Mesothelial cell of epicardium (in vitro differentiated cells): ENCODE data around the gene SYTL3. TPM values are rescaled to one million over a fixed set of nuclear protein-coding genes. Genes with fewer than 3 reads are reported as not detected.

Experiments used
- DNase-seq, 2 experiments: peaks; one replicate each; pipeline ENCODE4 v3.0.0; 2021; ENCODE audit warnings: low spot score in 2 of 2; ENCODE audit not compliant: unreplicated experiment in 2 of 2
- H3K27ac Mint-ChIP-seq: 2 replicates; pipeline ENCODE4 v1.8.0; 2021; ENCODE audit warnings: mixed read lengths
- H3K27me3 Mint-ChIP-seq: 2 replicates; pipeline ENCODE4 v1.8.0; 2021; ENCODE audit warnings: low read depth, mixed read lengths
- H3K36me3 Mint-ChIP-seq: 2 replicates; pipeline ENCODE4 v1.8.0; 2021; ENCODE audit warnings: mixed read lengths
- H3K4me1 Mint-ChIP-seq: 2 replicates; pipeline ENCODE4 v1.8.0; 2021; ENCODE audit warnings: mixed read lengths
- H3K4me3 Mint-ChIP-seq: 2 replicates; pipeline ENCODE4 v1.8.0; 2021; ENCODE audit warnings: mild to moderate bottlenecking, moderate library complexity, mixed read lengths
- H3K9me3 Mint-ChIP-seq: 2 replicates; pipeline ENCODE4 v1.8.0; 2021; ENCODE audit warnings: mixed read lengths
- total RNA-seq: library from RNA; stranded (reverse); gene quantifications from 3 replicates; pipeline ENCODE4 v1.2.1, GENCODE V29; 2021
- TF ChIP-seq, protein P1 (sequence below): fragments of 200-600 bp; sonication (generic); IDR thresholded peaks from one replicate; pipeline ENCODE4 v1.5.0; 2021; ENCODE audit warnings: antibody characterized with exemption; ENCODE audit not compliant: unreplicated experiment

SYTL3 gene
- total RNA-seq, 1 donor from 2014 or later, result 6.1 TPM

DNA sequence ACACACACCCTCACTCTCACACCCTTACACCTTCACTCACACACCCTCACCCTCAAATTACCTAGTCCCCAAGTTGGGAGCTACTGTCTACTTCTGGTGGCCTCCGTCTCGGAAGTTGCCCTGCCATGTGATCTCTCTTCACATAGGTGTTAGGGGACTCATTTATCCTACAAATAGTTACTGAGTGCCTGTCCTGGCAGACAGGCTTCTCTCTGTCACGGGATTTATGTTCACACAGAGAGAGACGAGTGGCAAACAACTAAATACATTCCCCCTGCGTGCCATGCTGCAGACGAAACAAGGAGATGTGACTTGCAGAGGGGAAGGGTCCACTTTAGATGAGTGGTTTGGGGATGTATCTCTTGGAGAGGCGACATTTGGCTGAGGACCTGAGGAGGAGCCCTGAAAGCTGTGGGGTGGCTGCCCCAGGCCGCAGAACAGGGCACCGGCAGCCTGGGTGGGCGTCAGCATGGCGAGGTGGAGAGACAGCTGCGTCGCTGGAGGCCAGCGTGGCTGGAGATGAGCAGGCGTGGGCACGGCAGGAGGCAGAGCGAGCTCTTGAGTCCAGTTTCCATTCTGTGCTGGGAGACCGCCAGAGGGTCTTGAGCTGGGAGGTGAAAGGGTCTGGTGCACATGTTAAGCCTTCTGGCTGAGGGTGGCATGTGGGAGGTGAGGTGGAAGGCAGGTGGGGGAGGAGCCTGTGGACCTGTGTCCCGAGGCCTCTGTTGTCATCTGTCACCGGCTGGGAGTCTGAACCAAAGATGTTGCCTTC lies 22.5 kb upstream of the SYTL3 start:
- Mint-ChIP-seq H3K27ac (no peak overlapping the region), H3K9me3 (no peaks in the 10 kb centered on the region), H3K36me3 (peaks cover 33% of the 10 kb centered on the region), H3K4me3 (no peak overlapping the region), H3K4me1 (peaks cover 25% of the 10 kb centered on the region), H3K27me3 (no peaks in the 10 kb centered on the region)
- no peak for DNase-seq
- TF ChIP-seq, protein P1, sequence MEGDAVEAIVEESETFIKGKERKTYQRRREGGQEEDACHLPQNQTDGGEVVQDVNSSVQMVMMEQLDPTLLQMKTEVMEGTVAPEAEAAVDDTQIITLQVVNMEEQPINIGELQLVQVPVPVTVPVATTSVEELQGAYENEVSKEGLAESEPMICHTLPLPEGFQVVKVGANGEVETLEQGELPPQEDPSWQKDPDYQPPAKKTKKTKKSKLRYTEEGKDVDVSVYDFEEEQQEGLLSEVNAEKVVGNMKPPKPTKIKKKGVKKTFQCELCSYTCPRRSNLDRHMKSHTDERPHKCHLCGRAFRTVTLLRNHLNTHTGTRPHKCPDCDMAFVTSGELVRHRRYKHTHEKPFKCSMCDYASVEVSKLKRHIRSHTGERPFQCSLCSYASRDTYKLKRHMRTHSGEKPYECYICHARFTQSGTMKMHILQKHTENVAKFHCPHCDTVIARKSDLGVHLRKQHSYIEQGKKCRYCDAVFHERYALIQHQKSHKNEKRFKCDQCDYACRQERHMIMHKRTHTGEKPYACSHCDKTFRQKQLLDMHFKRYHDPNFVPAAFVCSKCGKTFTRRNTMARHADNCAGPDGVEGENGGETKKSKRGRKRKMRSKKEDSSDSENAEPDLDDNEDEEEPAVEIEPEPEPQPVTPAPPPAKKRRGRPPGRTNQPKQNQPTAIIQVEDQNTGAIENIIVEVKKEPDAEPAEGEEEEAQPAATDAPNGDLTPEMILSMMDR, result no peak

DNA sequence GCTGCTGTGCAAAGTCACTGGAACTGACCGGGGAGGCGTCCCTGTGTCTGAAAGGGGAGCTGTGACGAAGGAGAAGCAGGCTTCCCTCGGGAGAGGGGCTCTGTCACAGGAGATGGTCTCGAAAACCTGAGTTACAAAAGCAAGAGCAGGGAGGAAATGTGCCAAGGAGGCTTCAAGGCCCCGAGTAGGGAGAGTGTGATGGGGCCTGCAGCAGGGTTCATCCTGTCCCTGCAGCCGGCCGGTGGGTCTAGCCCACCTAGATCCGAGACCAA lies 22.0 kb upstream of the SYTL3 start:
- Mint-ChIP-seq H3K4me3 (no peak overlapping the region), H3K27me3 (no peaks in the 10 kb centered on the region), H3K9me3 (no peaks in the 10 kb centered on the region), H3K4me1 (peaks cover 27% of the 10 kb centered on the region), H3K27ac (no peak overlapping the region), H3K36me3 (peaks cover 33% of the 10 kb centered on the region)
- DNase-seq, result no peak
- TF ChIP-seq, protein P1, result no peak

DNA sequence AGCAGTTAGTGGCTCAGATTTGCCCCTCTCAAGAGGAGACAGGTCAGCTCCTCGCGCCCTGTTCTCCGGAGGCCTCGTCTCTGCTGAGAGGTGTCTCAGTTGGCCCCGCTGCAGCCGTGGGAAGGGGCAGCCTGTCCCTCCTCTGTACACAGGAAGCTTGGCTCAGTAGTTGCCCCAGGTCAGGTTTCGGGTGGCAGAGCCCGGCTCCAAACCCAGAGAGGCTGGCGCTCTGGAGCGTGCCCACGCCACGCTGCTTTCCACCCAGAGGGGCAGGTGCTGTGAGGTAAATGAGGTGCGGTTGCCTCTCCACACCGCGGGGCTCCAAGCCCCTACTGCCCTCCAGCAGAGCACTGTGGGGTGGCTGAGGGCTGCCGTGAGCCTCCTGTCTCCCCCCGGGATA lies 21.3 kb upstream of the SYTL3 start:
- H3K9me3 Mint-ChIP-seq, result no peaks in the 10 kb centered on the region
- peaks cover 29% of the 10 kb centered on the region for H3K4me1 Mint-ChIP-seq
- no peak for DNase-seq
- H3K27ac Mint-ChIP-seq, result no peak overlapping the region
- H3K27me3 Mint-ChIP-seq, result no peaks in the 10 kb centered on the region
- peaks cover 35% of the 10 kb centered on the region for H3K36me3 Mint-ChIP-seq
- TF ChIP-seq, protein P1, result no peak
- no peak overlapping the region for H3K4me3 Mint-ChIP-seq

- peak overlapping the region; percentile 44 for H3K27ac Mint-ChIP-seq
- no peaks in the 10 kb centered on the region for H3K27me3 Mint-ChIP-seq
- H3K4me3 Mint-ChIP-seq, result no peak overlapping the region
- H3K4me1 Mint-ChIP-seq, result peaks cover 29% of the 10 kb centered on the region
- TF ChIP-seq, protein P1, result no peak
- DNase-seq, result no peak
- no peaks in the 10 kb centered on the region for H3K9me3 Mint-ChIP-seq
- peaks cover 35% of the 10 kb centered on the region for H3K36me3 Mint-ChIP-seq
These were observed 20.3 kb upstream of the SYTL3 start for GRCh38 chr6:158629367-158630221.

GRCh38 chr6:158630938-158631616 lies 18.8 kb upstream of the SYTL3 start:
- Mint-ChIP-seq H3K27me3 (no peaks in the 10 kb centered on the region), H3K9me3 (no peaks in the 10 kb centered on the region), H3K4me3 (no peak overlapping the region), H3K4me1 (peaks cover 37% of the 10 kb centered on the region), H3K27ac (peak overlapping the region; percentile 88), H3K36me3 (peaks cover 32% of the 10 kb centered on the region)
- TF ChIP-seq, protein P1, result no peak
- DNase-seq, result no peak
